SK-N-MC (cell line): ENCODE data around the gene PIK3CB.

Experiments
- EZH2 ChIP-seq: fragments of 200-600 bp; sonication (generic); IDR thresholded peaks from one replicate; pipeline ENCODE4 v1.6.1; 2017; ENCODE audit warnings: antibody characterized with exemption
- POLR2AphosphoS5 ChIP-seq: IDR thresholded peaks from 2 replicates; pipeline ENCODE4 v1.6.1; 2012; ENCODE audit warnings: mild to moderate bottlenecking, low read depth, low read length, borderline replicate concordance

GRCh38 chr3:138803006-138803653 lies 31.6 kb downstream of the PIK3CB start:
- TF ChIP-seq POLR2AphosphoS5: no peak
- no peak for TF ChIP-seq EZH2
